Measurements from ENCODE around the gene CDC42BPB. TPM values are rescaled to one million over a fixed set of nuclear protein-coding genes. Genes with fewer than 3 reads are reported as not detected.

The CDC42BPB gene
- total RNA-seq, 3 donors from 2014 or later = 64.0 to 110 (median 98.0) TPM

DNA sequence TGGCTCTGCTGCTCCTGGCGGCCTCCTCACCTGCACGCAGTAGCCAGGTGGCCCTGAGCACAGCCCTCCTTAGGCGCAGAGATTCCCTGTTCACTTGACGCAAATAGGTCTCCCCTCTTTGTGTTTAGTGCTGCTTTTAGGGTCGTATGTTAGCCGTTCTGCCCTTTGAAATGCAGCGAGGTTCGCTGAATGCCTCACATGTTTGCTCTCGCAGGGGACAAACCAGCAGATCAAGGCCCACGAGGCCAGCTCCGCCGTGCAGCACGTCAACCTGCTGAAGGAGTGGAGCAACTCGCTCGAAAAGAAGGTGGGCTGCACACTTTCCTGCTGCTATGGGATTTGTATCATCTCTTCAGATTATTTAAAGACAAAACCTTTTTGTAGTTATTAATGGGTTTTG, 166.2 kb downstream of the CDC42BPB start:
- Histone ChIP-seq H3K27me3 (no peaks in the 10 kb centered on the region), H3K4me3 (no peak overlapping the region), H3K27ac (no peak overlapping the region), H3K9me3 (no peaks in the 10 kb centered on the region), H3K36me3 (no peaks in the 10 kb centered on the region), H3K4me1 (no peaks in the 10 kb centered on the region)
- TF ChIP-seq, protein P1, sequence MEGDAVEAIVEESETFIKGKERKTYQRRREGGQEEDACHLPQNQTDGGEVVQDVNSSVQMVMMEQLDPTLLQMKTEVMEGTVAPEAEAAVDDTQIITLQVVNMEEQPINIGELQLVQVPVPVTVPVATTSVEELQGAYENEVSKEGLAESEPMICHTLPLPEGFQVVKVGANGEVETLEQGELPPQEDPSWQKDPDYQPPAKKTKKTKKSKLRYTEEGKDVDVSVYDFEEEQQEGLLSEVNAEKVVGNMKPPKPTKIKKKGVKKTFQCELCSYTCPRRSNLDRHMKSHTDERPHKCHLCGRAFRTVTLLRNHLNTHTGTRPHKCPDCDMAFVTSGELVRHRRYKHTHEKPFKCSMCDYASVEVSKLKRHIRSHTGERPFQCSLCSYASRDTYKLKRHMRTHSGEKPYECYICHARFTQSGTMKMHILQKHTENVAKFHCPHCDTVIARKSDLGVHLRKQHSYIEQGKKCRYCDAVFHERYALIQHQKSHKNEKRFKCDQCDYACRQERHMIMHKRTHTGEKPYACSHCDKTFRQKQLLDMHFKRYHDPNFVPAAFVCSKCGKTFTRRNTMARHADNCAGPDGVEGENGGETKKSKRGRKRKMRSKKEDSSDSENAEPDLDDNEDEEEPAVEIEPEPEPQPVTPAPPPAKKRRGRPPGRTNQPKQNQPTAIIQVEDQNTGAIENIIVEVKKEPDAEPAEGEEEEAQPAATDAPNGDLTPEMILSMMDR (IDR thresholded peaks at IDR 0.05) = no peak
- TF ChIP-seq POLR2A (IDR thresholded peaks at IDR 0.05) (no peak), POLR2AphosphoS5 (IDR thresholded peaks at IDR 0.05) (no peak)
- intact Hi-C loops (cut with DNase I; ENCODE audit: low total_unique reads) = no loop called here
- DNase-seq (ENCODE audit: low spot score in 2 of 2) = no peak

DNA sequence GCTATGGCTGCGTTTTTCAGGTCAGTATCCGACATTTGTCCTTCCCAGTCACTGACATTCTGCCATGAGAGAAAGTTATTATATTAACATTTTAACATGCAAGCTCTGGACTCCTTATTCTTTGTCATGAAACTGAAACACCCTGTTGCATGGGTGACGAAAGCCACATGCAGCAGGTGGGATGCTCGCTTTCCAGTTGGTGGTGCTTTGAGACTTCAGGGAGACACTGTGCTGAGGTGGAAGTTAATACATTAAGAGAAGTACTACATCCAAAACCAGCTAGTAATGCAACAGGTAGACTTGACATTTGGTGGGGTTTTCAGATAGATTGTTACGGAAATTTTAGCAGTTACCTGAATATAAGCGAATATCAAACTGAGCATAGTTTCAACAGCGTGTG, 167.7 kb downstream of the CDC42BPB start:
- DNase-seq (ENCODE audit: low spot score in 2 of 2) = no peak
- H3K4me1 ChIP-seq = no peaks in the 10 kb centered on the region
- TF ChIP-seq POLR2A (IDR thresholded peaks at IDR 0.05) (no peak), POLR2AphosphoS5 (IDR thresholded peaks at IDR 0.05) (no peak)
- TF ChIP-seq, protein P1 (IDR thresholded peaks at IDR 0.05) = no peak
- H3K27ac ChIP-seq = no peak overlapping the region
- intact Hi-C loops (cut with DNase I; ENCODE audit: low total_unique reads) = no loop called here
- H3K9me3 ChIP-seq = no peaks in the 10 kb centered on the region
- H3K36me3 ChIP-seq = no peaks in the 10 kb centered on the region
- no peaks in the 10 kb centered on the region for H3K27me3 ChIP-seq
- no peak overlapping the region for H3K4me3 ChIP-seq

DNA sequence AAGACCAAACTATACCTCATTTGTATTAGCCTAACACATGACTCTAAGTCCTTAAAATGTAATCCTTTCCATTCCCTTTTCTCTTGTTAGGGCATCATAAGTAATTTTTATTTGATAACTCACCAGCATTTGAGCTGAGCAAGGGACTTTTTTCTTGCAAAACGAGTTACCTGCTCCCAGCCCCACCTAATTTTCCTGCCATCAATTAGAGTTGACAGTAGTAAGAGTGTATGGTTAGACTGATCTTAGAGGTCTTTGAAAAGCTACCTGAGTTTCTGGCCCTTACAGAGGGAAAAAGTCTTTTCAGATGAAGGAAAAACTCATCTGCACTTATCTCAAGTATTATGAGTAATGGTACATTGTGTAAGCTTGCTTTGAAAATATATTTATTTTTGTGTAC, 168.6 kb downstream of the CDC42BPB start:
- Histone ChIP-seq H3K27me3 (no peaks in the 10 kb centered on the region), H3K36me3 (no peaks in the 10 kb centered on the region), H3K27ac (no peak overlapping the region), H3K9me3 (no peaks in the 10 kb centered on the region), H3K4me3 (no peak overlapping the region), H3K4me1 (no peaks in the 10 kb centered on the region)
- intact Hi-C loops (cut with DNase I; ENCODE audit: low total_unique reads) = no loop called here
- DNase-seq (ENCODE audit: low spot score in 2 of 2) = no peak
- TF ChIP-seq POLR2A (IDR thresholded peaks at IDR 0.05) (no peak), POLR2AphosphoS5 (IDR thresholded peaks at IDR 0.05) (no peak)
- TF ChIP-seq, protein P1 (IDR thresholded peaks at IDR 0.05) = no peak

DNA sequence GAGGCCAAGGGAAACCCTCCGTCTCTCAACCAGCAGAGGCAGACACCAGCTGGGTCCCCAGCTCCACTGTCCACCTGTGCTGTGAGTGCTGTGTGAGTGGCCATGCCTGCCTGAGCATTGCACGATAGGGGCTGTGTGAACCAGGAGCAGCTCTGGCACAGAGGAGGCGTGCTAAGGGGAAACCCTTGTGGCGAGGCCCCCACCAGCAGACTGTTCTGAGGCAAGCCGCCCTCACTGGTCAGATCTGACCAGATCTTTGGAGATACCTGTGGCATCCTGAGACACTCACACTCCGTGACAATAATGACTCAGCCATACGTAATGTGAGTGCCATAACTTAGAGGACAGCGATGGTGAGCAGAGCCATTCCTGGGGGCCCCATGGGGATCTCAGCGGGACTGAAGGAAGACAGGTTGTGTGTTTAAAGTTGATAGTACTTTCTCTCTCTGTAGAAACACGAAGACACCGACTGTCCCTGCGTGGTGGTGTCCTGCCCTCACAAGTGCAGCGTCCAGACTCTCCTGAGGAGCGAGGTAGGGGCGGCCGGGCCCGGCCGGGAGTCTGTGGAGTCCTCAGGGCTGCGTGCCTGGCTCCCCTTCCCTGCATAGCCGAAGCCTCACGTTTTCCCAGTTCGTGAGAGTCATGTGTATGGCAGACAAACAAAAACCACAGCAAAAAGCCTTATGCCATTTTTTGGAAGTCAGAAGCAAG, 171.5 kb downstream of the CDC42BPB start:
- Histone ChIP-seq H3K27ac (no peak overlapping the region), H3K27me3 (no peaks in the 10 kb centered on the region), H3K4me1 (no peaks in the 10 kb centered on the region), H3K9me3 (no peaks in the 10 kb centered on the region), H3K36me3 (no peaks in the 10 kb centered on the region), H3K4me3 (no peak overlapping the region)
- DNase-seq (ENCODE audit: low spot score in 2 of 2) = no peak
- TF ChIP-seq POLR2A (IDR thresholded peaks at IDR 0.05) = no peak
- no peak for TF ChIP-seq POLR2AphosphoS5 (IDR thresholded peaks at IDR 0.05)
- TF ChIP-seq, protein P1 (IDR thresholded peaks at IDR 0.05) = no peak
- intact Hi-C loops (cut with DNase I; ENCODE audit: low total_unique reads) = no loop called here

DNA sequence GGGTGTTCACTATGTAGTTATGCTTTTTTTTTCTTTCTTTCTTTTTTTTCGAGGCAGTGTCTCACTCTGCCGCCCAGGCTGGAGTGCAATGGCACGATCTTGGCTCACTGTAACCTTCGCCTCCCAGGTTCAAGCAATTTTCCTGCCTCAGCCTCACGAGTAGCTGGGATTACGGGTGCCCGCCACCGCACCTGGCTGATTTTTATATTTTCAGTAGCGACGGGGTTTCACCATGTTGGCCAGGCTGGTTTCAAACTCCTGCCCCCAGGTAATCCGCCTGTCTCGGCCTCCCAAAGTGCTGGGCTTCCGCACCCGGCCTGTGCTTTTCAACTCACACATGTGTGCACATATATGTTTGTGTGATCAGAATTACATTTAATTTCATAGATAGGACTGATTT, 173.8 kb downstream of the CDC42BPB start:
- H3K27me3 ChIP-seq = no peaks in the 10 kb centered on the region
- no peaks in the 10 kb centered on the region for H3K9me3 ChIP-seq
- no peak overlapping the region for H3K27ac ChIP-seq
- no peaks in the 10 kb centered on the region for H3K4me1 ChIP-seq
- H3K4me3 ChIP-seq = no peak overlapping the region
- no peaks in the 10 kb centered on the region for H3K36me3 ChIP-seq
- TF ChIP-seq POLR2AphosphoS5 (IDR thresholded peaks at IDR 0.05) = no peak
- TF ChIP-seq, protein P1 (IDR thresholded peaks at IDR 0.05) = no peak
- no peak for TF ChIP-seq POLR2A (IDR thresholded peaks at IDR 0.05)
- no peak for DNase-seq (ENCODE audit: low spot score in 2 of 2)
- intact Hi-C loops (cut with DNase I; ENCODE audit: low total_unique reads) = no loop called here

Measured in breast epithelium (tissue), 4 donors.